GM23338 (cell line): ENCODE data around the gene PTBP3.

Source experiments
- CREB1 ChIP-seq: fragments of 250-450 bp; sonication (Bioruptor Pico); IDR thresholded peaks from 2 replicates; pipeline ENCODE4 v1.5.0; 2020; ENCODE audit warnings: low read depth, mild to moderate bottlenecking, moderate library complexity
- CTCF ChIP-seq, 2 experiments: fragments of 200-600 bp in 1 of 2; sonication (generic) in 1 of 2; conservative IDR thresholded peaks; 2 replicates each; pipeline versions ENCODE4 v1.5.1 to v1.6.1; 2016 to 2017; ENCODE audit warnings: antibody characterized with exemption in 2 of 2, low read depth in 2 of 2, mild to moderate bottlenecking in 2 of 2, moderate library complexity in 1 of 2
- ETS1 ChIP-seq: IDR thresholded peaks from 2 replicates; pipeline ENCODE4 v1.6.1; 2016; ENCODE audit warnings: antibody characterized with exemption
- EZH2 ChIP-seq: fragments of 200-600 bp; sonication (generic); IDR thresholded peaks from one replicate; pipeline ENCODE4 v1.8.0; 2017; ENCODE audit warnings: antibody characterized with exemption, mild to moderate bottlenecking, low read depth; ENCODE audit not compliant: unreplicated experiment
- EZH2phosphoT487 ChIP-seq: fragments of 200-600 bp; sonication (generic); IDR thresholded peaks from one replicate; pipeline ENCODE4 v1.8.1; 2018; ENCODE audit warnings: antibody characterized with exemption; ENCODE audit not compliant: unreplicated experiment
- JUNB ChIP-seq: IDR thresholded peaks from one replicate; pipeline ENCODE4 v1.6.1; 2016; ENCODE audit warnings: antibody characterized with exemption; ENCODE audit not compliant: unreplicated experiment
- NANOG ChIP-seq: IDR thresholded peaks from 2 replicates; pipeline ENCODE4 v1.6.1; 2016; ENCODE audit warnings: antibody characterized with exemption, borderline replicate concordance
- POLR2AphosphoS5 ChIP-seq: IDR thresholded peaks from 2 replicates; pipeline ENCODE4 v1.6.1; 2016; ENCODE audit warnings: antibody characterized with exemption, low read depth
- REST ChIP-seq: IDR thresholded peaks from one replicate; pipeline ENCODE4 v1.6.1; 2018; ENCODE audit warnings: antibody characterized with exemption; ENCODE audit not compliant: unreplicated experiment
- STAT1 ChIP-seq: IDR thresholded peaks from one replicate; pipeline ENCODE4 v1.6.1; 2016; ENCODE audit warnings: antibody characterized with exemption; ENCODE audit not compliant: unreplicated experiment
- ZNF114 ChIP-seq: fragments of 250-450 bp; sonication (Bioruptor Pico); IDR thresholded peaks from 2 replicates; pipeline ENCODE4 v1.5.0; 2020; ENCODE audit warnings: mild to moderate bottlenecking, moderate library complexity

- TF ChIP-seq POLR2AphosphoS5 (no peak), CTCF (conservative IDR thresholded peaks at IDR 0.05; ENCODE audit: low read depth in 2 of 2) (no peak), EZH2 (no peak), EZH2phosphoT487 (no peak), JUNB (no peak), REST (no peak), CREB1 (CRISPR knock-in tag) (no peak), ZNF114 (CRISPR knock-in tag) (no peak), STAT1 (no peak), ETS1 (no peak), NANOG (no peak)
These were observed 41.9 kb upstream of the PTBP3 start for GRCh38 chr9:112375361-112375760.
